Measurements from ENCODE around the gene REEP6.

- TF ChIP-seq POLR2A (IDR thresholded peaks at IDR 0.05; ENCODE audit: low read depth, low read length) (no peak), POLR2AphosphoS5 (IDR thresholded peaks at IDR 0.05; ENCODE audit: low read depth, low read length) (no peak), SPI1 (IDR thresholded peaks at IDR 0.05; ENCODE audit: low read depth, low read length) (no peak), TAF1 (IDR thresholded peaks at IDR 0.05; ENCODE audit: low read depth, low read length) (no peak), POU2F2 (IDR thresholded peaks at IDR 0.05; ENCODE audit: low read depth, low read length) (no peak), PAX5 (IDR thresholded peaks at IDR 0.05; ENCODE audit: insufficient read depth, low read length, severe bottlenecking) (no peak)
Measured at GRCh38 chr19:1488282-1488601, 2.7 kb upstream of the REEP6 start.
